Activated CD8-positive, alpha-beta memory T cell treated with anti-CD3 and anti-CD28 coated beads, Interleukin-2, amount 50 U/mL, for 4 hours (primary cell): Measurements from ENCODE around the gene EPM2AIP1.
"Not testable (repeated sequence)": the region's sequence is repeated elsewhere in the genome, so short reads cannot be mapped to it uniquely, and the experiment has no call there.

Experiments used
- DNase-seq: peaks from one replicate; pipeline ENCODE4 v3.0.0-alpha.2; 2020

The EPM2AIP1 gene

DNA sequence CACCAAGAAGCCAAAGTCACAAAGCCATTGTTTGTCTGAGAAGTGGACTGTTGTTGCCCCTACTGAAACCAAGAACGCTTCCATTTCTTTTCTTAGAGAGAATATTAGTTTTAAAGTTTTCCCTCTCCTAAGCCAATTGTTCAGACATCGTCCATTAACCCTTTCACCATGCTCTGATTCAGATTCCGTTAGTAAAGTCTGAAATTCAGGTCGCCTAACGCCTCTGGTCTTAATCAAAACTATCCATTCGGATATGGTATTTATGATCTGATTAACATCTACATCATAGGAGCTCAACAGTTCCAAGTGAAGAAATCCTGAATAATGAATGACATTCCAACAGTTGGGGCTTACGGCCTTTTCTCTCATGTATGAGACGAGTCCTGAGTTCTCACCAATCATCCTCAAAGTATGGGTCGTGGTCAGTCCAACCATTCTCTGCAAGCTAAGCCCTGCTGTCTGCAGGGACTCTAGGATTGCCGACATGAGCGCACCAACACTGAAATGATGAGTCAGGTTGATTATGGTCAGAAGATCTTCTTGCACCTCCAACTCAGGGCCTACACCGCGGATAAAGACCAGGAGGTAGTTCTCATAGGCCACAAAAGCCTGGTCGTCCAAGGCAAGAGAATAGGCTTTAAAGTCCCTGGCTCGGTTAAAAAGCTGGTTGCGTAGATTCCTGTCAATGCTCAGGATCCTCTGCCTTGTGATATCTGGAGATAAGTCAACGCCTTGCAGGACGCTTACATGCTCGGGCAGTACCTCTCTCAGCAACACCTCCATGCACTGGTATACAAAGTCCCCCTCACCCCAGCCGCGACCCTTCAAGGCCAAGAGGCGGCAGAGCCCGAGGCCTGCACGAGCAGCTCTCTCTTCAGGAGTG is 767 bp downstream of the EPM2AIP1 start:
- DNase-seq = peak; percentile 19

DNA sequence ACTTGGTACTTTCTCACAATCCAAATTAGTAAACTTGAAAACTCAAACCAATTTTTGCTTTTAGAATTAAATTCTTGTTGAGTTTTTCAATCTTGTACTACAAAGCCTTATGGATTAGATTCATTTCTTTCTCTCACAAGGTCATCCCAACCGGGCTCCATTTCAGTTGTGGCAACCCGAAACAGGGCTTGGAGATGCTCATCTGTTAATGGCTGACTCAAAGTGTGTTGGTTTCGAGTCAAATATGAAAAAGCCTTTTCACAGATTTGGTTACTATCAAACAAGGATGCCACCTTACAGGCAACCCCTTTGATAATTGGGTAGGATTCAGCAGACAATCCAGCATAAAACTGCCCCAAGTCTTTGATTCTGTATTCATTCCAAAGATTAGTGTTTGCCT is 1.8 kb downstream of the EPM2AIP1 start:
- no peak for DNase-seq

DNA sequence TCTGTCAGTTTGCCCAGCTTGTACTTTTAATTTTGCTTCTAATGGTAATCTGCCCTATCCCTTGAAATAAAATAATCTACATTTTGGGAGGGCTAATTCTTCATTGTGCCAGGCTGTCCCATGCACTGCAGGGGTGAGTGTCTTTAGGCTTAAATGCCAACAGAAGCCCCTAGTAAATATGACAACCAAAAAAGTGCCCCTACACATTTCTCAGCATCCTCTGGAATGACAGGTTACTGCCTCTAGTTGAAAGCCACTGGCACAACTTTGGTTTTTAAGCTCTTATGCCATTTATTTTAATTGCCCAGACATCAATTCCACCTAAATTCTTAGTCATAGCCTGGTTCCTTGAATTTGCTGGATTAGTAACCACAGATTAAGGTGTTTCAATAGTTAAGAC is 3.4 kb downstream of the EPM2AIP1 start:
- no peak for DNase-seq

DNA sequence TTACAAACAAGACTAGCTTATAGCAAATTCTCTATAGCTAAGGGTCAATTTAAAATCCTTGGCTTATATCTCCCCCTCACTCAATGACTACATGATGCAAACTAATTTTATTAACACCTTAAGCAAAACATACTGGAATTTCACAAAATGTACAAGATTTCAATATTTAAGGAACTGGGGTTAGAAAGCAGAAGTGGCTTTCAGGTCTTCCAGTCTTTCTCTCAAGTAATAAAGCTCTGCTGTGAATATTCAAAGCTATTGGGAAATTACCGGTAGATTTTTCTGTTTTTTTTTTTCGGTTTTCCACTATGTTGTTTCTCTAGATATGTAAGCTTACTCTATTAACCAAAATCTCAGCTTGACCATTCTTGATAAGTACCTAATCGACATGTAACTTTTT is 3.9 kb downstream of the EPM2AIP1 start:
- DNase-seq = no peak

DNA sequence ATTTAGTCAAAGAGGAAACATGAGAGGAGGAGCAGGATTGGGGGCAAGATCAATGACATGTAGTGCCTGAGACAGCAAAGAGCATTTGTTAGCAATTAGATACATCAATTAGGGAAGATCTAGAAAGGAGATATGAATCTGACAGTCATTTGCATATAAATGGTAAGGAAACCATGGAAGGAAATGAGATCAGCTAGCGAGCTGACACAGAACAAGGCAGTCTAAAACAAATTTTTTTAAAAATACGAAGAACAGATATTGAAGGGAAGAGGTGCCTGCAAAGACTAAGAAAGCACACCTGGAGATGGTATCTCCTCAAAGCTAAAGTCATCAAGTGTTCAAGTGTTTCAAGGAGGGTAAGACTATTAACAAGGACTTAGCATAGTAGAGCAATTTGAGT is 4.6 kb downstream of the EPM2AIP1 start:
- DNase-seq = no peak

DNA sequence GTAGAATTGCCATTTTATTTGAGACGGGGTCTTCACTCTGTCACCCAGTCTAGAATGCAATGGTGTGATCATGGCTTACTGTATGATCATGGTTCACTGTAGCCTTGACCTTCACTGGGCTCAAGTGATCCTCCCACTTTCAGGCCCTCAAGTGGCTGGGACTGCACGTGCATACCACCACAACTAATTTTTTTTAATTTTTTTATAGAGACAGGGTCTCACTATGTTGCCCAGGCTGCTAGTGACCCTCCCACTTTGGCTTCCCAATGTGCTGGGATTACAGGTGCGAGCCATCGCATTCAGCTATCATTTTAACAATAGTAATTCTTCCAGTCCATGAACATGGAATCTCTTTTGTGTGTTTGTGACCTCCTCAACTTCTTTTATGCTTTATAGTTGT is 11.9 kb downstream of the EPM2AIP1 start:
- DNase-seq = no peak

DNA sequence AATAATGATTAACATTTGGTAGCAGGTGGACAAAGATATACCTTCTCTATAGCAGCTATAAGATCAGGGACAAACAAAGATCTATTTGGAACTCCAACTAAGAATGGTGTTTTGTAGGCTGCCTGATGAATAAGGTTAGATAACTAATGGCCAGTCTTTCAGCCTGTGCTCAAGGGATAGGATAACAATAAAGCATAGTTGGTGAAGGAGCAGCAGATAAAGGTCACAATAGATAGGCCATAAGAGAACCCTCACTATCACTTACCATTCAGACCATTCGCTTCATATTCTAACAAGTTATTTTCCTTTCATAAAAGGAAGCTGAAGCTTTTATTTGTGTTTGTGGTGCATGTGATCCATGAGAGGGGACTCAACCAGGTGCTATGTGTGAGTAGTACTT is 19.8 kb downstream of the EPM2AIP1 start:
- DNase-seq = no peak

DNA sequence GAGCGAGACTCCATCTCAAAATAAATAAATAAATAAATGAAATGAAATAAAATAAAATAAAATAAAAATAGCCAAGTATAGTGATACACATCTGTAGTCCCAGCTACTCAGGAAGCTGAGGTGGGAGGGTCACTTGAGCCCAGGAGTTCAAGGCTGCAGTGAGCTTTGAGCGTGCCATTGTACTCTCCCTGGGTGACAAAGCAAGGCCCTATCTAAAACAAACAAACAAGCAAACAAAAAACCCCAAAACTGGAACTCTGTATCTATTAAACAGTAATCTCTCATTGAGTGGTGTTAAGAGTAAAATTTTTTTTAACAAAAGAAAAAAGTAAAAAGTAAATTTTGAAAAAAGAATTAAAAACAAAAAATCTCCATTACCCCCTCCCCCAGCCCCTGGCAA is 20.8 kb downstream of the EPM2AIP1 start:
- DNase-seq = no peak

DNA sequence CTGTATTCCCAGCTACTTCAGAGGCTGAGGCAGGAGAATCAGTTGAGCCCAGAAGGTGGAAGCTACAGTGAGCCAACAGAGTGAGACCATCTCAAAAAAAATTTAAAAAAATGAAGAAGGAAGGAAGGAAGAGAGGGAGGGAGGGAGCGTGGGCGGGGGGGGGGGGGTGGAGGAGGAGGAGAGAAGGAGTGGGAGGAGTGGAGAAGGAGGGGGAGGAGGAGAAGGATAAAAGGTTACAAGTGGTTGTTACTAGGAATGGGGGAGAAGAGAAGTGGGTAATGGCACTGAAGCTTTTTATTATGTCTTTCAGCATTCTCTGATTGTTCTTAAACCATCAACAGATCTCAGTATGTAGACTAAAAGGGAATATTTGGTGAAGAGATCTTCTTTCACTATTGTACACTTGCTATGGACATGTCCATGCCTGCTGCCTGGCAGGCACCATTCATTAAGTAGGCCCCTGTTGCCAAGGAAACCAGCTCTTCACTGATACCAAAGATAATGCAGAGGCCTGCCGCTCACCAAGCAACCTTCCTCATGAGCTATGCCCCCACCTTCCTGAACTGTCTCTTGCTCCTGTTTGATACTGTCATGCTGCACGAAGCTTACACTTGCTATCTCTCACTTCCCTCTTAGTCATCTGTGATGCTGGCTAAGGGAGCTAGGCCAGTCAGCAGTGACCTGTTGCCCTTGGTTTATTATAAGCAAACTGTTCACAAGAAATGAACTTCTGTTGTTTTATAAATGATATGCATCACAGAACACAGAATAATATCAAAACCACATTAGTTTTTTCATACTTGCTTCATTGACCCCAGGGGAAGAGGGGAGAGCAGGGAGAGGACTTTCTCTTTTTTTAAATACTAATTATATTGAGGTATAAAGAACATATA is 23.1 kb downstream of the EPM2AIP1 start:
- no peak for DNase-seq

DNA sequence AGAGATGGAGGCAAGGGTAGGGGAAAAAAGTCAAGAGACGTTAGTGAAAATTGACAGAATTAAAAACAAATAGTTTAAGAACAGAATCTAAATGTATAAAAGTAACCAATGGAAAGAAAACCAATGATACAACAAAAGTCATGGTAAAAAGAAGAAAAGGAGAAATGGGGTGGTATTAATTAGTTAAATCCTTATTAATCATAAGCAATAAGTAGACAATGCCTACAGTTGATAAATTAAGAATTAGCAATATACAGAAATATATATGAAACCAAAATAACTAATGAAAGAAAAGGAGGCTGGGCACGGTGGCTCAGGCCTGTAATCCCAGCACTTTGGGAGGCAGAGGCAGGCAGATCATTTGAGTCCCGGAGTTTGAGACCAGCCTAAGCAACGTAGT is 23.8 kb downstream of the EPM2AIP1 start:
- no peak for DNase-seq

DNA sequence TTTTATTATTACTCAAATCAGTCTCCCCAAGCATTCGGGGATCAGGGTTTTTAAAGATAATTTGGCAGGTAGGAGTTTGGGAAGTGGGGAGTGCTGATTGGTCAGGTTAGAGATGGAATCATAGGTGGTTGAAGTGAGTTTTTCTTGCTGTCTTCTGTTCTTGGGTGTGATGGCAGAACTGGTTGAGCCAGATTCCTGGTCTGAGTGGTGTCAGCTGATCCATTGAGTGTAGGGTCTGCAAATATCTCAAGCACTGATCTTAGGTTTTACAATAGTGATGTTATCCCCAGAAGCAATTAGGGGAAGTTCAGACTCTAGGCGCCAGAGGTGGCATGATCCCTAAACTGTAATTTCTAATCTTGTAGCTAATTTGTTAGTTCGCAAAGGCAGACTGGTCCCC is 27.5 kb downstream of the EPM2AIP1 start:
- DNase-seq = no peak

DNA sequence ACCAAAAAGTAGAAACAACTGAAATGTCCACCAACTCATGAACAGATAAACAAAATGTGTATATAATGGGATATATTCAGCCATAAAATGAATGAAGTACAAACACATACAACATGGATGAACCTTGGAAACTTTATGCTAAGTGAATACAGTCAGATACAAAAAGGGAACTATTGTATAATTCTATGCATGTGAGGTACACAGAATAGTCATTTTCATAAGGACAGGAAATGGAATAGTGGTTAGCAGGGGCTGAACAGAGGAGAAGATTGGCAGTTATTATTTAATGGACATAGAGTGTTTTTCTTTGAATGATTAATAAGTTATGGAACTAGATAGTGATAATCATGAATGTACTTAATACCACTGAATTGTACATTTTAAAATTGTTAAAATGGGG is 28.1 kb downstream of the EPM2AIP1 start:
- DNase-seq = no peak

DNA sequence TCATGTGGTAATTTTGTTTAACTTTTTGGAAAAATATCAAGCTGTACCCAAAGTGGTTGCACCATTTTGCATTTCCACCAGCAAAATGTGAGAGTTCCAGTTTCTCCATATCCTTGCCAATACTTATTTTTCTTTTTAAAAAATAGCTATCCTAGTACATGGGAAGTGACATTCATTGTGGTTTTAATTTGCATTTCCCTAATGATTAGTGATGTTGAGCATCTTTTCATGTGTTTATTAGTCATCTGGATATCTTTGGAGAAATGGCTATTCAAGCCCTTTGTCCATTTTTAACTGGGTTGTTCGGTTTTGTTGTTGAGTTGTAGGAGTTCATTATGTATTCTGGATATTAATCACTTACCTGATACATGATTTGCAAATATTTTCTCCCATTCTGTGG is 28.6 kb downstream of the EPM2AIP1 start:
- DNase-seq = no peak

DNA sequence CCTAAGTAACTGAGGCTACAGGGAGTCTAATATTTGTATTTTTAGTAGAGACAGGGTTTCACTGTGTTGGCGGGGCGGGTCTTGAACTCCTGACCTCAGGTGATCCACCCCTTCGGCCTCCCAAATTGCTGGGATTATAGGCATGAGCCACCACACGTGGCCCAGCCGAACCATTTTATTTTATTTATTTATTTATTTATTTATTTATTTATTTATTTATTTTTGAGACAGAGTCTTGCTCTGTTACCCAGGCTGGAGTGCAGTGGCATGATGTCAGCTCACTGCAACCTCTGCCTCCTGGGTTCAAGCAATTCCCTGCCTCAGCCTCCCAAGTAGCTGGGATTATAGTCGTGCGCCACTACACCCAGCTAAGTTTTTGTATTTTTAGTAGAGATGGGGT is 29.9 kb downstream of the EPM2AIP1 start:
- DNase-seq = not testable (repeated sequence)

DNA sequence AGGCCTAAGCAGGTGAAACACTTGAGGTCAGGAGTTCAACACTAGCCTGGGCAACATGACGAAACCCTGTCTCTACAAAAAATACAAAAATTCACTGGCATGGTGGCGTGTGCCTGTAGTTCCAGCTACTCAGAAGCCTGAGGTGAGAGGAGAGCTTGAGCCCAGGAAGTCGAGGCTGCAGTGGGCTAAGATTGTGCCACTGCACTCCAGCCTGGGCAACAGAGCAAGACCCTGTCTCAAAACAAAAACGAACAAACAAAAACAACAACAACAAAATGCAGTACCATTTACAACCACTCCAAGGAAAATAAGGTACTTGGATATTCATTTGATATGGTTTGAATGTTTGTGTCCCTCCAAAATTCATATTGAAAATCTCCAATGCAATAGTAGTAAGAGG is 32.4 kb downstream of the EPM2AIP1 start:
- no peak for DNase-seq

DNA sequence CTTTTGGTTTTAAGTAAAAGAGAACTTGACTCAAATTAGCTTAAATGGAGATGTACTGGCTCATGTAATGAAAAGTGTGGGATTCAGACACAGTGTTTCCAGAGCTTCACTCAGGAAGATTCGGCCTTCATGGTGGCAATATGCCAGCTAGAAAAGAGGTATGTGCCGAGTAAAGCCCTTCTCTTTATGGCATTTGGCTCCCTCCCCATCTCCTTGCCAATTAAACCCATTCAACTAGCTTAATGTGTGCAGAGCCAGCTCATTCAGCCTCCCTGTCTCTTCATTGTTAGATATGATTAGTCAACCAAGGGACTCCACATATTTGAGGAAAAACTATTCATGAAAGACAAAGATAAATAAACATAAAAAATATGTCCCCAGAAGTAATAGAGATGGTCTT is 33.1 kb downstream of the EPM2AIP1 start:
- no peak for DNase-seq

DNA sequence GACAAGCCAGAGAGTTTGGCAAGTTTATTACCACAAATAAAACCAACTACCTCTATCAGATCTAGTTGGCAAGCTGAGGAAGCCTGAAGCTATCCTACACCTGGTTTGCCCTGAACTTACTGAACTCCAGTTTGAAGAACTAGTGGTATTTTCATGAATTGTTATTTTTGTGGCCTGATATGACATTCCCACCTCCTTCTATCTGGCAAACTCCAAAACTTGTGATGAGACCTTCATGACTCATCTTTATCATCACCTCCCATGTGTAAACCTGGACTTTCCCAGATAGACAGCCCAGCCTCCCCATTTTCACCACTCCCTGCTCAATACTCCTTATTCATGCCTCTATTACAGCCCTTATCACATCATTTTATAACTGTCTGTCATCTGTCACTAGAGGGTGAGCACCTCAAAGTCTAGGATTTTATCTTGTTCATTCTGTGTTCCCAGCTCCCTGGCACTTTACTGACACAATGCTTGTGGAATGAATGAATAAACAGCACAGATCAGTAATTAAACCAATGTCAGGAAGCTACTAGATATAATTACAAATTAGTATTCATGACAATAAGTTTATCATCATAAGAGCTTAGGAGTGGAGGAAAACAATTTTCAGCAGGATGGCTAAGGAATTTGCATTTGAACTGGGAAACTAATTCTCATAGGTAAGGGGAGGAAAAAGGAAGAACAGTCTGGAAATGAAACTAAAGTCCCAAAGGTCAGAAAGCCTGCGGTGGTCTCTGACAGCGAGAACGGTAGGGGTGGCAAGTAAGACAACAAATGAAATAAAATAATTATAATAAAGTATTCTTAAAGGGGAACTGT is 34.9 kb downstream of the EPM2AIP1 start:
- no peak for DNase-seq

DNA sequence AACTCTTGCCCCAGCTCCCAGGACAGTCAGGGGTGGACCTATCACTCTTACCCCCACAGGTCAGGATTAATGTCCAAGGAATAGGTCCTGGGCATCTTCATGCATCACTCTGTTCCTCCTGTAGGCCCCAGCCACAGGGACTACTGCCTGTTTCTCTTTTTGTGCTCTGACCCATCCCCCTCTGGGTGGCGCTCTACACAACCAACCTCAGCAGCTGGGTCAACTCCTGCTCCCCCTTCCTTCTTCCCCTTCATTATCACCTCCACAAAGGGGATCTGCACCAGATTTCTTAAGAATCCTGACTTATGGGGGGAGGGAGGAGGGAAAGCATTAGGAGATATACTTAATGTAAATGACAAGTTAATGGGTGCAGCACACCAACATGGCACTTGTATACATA is 35.9 kb downstream of the EPM2AIP1 start:
- DNase-seq = no peak

DNA sequence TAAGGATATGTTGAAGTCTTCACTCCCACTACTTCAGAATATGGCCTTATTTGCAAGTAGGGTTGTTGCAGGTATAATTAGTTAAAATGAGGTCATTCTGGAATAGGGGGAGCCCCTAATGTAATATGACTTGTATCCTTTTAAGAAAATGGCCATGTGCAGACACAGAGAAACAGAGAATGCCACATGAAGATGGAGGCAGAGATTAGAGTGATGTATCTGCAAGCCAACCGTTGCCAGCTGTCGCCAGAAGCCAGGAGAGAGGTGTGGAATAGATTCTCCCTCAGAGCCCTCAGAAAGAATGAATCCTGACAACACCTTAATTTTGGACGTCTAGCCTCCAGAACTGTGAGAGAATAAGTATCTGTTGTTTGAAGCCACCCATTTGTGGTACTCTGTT is 36.8 kb downstream of the EPM2AIP1 start:
- no peak for DNase-seq

DNA sequence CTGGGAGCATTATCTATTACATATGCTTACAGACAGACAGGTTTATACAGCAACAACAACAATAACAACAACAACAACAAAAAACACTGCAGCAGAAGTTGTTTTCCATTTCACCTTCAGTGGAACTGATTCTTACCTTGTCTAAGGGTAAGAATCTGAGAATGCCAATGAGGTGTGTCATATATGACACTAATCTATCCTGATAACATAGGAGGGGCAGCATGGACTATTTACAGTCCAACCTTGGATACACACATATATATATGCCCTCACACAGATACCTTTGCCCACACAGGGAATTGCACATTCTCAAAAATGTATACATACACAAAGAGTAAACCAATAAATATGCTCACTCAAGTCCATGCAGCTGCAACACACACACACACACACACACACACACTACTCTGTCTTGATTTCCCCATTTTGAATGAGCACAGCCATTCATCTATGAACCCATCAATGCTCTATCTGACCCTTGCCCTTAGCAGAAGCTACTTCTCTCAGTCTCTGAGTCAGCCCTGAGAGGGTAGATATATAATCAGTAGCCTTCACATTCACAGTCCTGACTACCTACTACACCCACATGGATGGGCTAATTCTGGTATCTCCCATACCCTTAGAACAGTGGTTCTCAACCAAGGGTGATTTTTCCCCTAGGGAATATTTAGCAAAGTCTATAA is 38.3 kb downstream of the EPM2AIP1 start:
- no peak for DNase-seq

DNA sequence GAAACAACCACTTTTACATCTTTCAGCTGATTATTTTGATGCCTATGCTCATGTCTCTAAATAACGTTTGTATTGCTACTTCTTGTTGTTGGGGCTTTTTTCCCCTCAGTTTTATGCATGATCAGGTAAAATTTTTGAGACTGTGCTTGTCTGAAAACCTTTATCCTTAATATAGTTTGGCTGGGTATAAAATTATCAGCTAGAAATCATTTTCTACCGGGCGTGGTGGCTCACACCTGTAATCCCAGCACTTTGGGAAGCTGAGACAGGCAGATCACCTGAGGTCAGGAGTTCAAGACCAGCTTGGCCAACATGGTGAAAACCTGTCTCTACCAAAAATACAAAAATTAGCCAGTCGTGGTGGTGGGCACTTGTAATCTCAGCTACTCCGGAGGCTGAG is 45.1 kb downstream of the EPM2AIP1 start:
- not testable (repeated sequence) for DNase-seq

DNA sequence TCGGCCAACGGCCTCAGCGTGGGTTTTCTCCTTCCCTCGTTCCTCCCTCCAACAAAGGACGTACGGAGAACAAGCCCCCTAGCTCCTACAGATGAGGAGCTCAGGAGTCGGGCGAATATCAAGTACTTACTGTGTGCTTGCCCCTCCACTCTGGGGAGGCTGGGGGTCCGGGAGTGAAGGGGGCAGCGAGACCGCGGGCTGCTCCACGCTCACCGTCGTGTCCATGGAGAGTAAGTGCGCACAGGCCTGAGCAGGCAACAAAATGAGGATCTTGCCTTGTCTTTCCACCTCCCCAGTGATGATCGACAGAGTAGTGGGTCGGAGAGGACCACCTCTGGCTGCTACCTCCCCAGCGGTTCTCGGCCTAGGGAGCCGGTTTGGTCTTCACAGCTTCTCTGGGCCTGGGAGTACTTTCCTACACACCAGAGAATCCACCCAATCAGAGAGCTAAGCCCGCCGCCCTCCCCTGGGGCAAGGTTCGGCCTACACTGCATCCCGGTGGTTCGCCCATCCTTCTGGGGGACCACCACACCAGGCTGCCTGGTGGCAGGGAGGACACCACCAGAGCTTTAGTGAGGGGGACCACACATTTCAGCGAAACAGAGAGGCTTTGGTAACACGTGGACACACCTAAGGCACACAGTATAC is 47.5 kb downstream of the EPM2AIP1 start:
- DNase-seq = no peak
